K562 (cell line): ENCODE results near the gene LRP1B.

ENCODE experiments used
- CTCF ChIP-seq, 3 experiments: IDR thresholded peaks in 2 of 3; conservative IDR thresholded peaks in 1 of 3; 2 replicates each; pipeline ENCODE4 v1.5.1; 2011 to 2012; ENCODE audit warnings: low read length in 3 of 3, mild to moderate bottlenecking in 3 of 3, control low read depth in 2 of 3, improper control_type of control experiment in 1 of 3, inconsistent platforms in 1 of 3, low read depth in 1 of 3, mixed read lengths in 1 of 3, moderate library complexity in 1 of 3; ENCODE audit not compliant: insufficient read depth in 2 of 3
- POLR2AphosphoS2 ChIP-seq: IDR thresholded peaks from 2 replicates; pipeline ENCODE4 v1.6.1; 2012; ENCODE audit warnings: low read length, improper control_type of control experiment
- RBM25 ChIP-seq: fragments of 200-400 bp; formaldehyde crosslinking; IDR thresholded peaks from 2 replicates; pipeline ENCODE4 v1.6.1; 2018; ENCODE audit warnings: low read length, low read depth, moderate library complexity; ENCODE audit not compliant: severe bottlenecking
- ZNF830 ChIP-seq: fragments of 250-450 bp; sonication (Bioruptor Pico); IDR thresholded peaks from 2 replicates; pipeline ENCODE4 v1.5.0; 2021; ENCODE audit warnings: mild to moderate bottlenecking

GRCh38 chr2:142038826-142039225, 92.0 kb downstream of the LRP1B start:
- no peak for TF ChIP-seq ZNF830 (CRISPR knock-in tag)
- TF ChIP-seq RBM25, result no peak
- no peak for TF ChIP-seq POLR2AphosphoS2
- TF ChIP-seq CTCF (IDR thresholded peaks at IDR 0.05 in 2 of 3, conservative IDR thresholded peaks at IDR 0.05 in 1 of 3; ENCODE audit: insufficient read depth in 2 of 3, low read depth in 1 of 3, low read length in 3 of 3), result no peak
